Activated T-helper 17 cell treated with anti-CD3 and anti-CD28 coated beads, Interleukin-2, amount 50 U/mL, for 72 hours (primary cell): ENCODE results near the gene GTF3C5. TPM values are rescaled to one million over a fixed set of nuclear protein-coding genes. Genes with fewer than 3 reads are reported as not detected.
"Not testable (repeated sequence)": the region's sequence is repeated elsewhere in the genome, so short reads cannot be mapped to it uniquely, and the experiment has no call there.

Source experiments
- ATAC-seq: fragments of 150-1000 bp; cut with Tn5 transposase; replicated peaks from 2 replicates; pipeline ENCODE4 v1.10.0; 2021; ENCODE audit warnings: mild to moderate bottlenecking, moderate library complexity
- H3K27ac Mint-ChIP-seq: one replicate; pipeline ENCODE4 v1.8.0; 2022; ENCODE audit warnings: mixed read lengths
- H3K27me3 Mint-ChIP-seq: one replicate; pipeline ENCODE4 v1.8.0; 2022; ENCODE audit warnings: mixed read lengths
- H3K36me3 Mint-ChIP-seq: one replicate; pipeline ENCODE4 v1.8.0; 2022; ENCODE audit warnings: low read depth, mild to moderate bottlenecking, mixed read lengths
- H3K4me1 Mint-ChIP-seq: one replicate; pipeline ENCODE4 v1.8.0; 2022; ENCODE audit warnings: mixed read lengths
- H3K4me3 Mint-ChIP-seq: one replicate; pipeline ENCODE4 v1.8.0; 2022; ENCODE audit warnings: mild to moderate bottlenecking, mixed read lengths
- H3K9me3 Mint-ChIP-seq: one replicate; pipeline ENCODE4 v1.8.0; 2022; ENCODE audit warnings: mixed read lengths
- total RNA-seq, 2 donors: library from RNA; stranded (reverse); gene quantifications; one replicate each; pipeline ENCODE4 v1.2.3, GENCODE V29; 2022

GTF3C5 gene
- total RNA-seq, 2 donors from 2014 or later: 83.3 to 118 TPM

DNA sequence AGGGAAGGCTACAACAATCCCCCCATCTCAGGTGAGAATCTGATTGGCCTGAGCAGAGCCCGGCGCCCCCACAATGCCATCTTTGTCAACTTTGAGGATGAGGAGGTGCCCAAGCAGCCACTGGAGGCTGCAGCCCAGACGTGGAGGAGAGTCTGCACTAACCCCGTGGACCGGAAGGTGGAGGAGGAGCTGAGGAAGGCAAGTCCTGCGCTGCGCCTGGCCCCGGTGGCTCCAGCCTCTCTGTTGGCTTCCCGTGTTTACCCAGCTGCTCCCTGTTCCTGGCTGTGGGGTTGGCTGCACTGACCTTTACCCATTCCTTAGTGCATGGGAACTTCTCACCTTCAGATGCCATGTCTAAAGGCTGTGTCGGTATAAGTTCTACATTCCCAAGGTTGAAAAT, 20.0 kb downstream of the GTF3C5 start:
- no peak overlapping the region for H3K4me3 Mint-ChIP-seq
- H3K27me3 Mint-ChIP-seq: no peaks in the 10 kb centered on the region
- no peaks in the 10 kb centered on the region for H3K4me1 Mint-ChIP-seq
- H3K9me3 Mint-ChIP-seq: no peaks in the 10 kb centered on the region
- peaks cover 80% of the 10 kb centered on the region for H3K36me3 Mint-ChIP-seq
- no peak for ATAC-seq
- peak overlapping the region; percentile 54 for H3K27ac Mint-ChIP-seq

DNA sequence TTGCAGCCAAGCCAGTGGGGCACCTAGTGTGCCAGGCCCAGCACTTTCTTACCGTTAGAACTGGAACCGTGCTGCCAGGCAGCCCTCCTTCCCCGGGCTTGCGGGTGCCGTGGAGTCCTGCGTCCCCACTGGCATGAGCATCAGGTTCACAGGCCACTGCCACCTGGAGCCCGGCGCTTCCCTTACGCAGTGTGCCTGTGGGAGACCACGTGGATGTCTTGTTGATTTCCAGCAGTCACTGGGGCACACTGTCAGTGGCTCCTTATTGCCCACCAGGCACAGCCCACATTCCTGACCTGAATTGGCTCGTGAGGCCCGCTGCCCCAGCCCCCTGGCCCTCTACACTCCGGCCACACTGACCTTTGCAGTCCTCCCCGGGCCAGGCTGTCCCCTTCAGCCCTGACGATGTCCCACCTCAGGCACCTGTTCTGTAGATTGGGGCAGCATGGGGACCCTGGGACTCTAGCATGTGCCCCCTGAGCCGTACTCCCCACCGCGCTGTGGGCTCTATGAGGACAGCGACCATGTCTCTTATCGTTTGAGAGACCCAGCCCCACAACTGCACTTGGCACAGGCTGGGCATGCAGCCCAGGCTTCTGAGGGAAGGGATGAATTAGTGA, 20.6 kb downstream of the GTF3C5 start:
- ATAC-seq: no peak

DNA sequence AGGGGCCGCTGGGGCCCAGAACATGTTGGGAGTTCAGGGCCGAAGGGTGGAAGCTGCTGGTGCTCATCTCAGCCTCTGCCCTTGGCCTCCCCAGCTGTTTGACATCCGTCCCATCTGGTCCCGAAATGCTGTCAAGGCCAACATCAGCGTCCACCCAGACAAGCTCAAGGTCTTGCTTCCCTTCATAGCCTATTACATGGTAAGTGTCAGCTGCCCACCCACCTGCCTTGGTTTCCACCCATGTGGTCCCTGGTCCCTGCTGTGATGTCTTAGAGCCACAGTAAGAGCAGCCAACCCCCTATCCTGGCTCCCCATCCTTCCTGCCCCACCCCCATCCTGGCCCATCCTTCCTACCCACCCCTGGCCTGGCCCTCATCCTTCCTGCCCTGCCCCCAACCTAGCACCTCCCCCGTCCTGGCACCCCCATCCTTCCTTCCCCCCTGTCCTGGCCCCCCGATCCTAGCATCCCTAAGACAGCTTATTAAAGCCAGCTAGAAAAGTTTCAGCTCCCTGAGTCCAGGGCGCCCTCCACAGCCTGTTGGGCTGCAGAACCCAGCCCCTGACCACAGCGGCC, 21.3 kb downstream of the GTF3C5 start:
- Mint-ChIP-seq H3K27ac (no peak overlapping the region), H3K4me1 (no peaks in the 10 kb centered on the region), H3K27me3 (no peaks in the 10 kb centered on the region), H3K4me3 (no peak overlapping the region), H3K9me3 (no peaks in the 10 kb centered on the region), H3K36me3 (peaks cover 75% of the 10 kb centered on the region)
- no peak for ATAC-seq

More for the DNA sequence above, 20.6 kb downstream of the GTF3C5 start:
- H3K9me3 Mint-ChIP-seq: no peaks in the 10 kb centered on the region
- peaks cover 80% of the 10 kb centered on the region for H3K36me3 Mint-ChIP-seq
- no peaks in the 10 kb centered on the region for H3K4me1 Mint-ChIP-seq
- H3K4me3 Mint-ChIP-seq: no peak overlapping the region
- H3K27me3 Mint-ChIP-seq: no peaks in the 10 kb centered on the region
- H3K27ac Mint-ChIP-seq: no peak overlapping the region

DNA sequence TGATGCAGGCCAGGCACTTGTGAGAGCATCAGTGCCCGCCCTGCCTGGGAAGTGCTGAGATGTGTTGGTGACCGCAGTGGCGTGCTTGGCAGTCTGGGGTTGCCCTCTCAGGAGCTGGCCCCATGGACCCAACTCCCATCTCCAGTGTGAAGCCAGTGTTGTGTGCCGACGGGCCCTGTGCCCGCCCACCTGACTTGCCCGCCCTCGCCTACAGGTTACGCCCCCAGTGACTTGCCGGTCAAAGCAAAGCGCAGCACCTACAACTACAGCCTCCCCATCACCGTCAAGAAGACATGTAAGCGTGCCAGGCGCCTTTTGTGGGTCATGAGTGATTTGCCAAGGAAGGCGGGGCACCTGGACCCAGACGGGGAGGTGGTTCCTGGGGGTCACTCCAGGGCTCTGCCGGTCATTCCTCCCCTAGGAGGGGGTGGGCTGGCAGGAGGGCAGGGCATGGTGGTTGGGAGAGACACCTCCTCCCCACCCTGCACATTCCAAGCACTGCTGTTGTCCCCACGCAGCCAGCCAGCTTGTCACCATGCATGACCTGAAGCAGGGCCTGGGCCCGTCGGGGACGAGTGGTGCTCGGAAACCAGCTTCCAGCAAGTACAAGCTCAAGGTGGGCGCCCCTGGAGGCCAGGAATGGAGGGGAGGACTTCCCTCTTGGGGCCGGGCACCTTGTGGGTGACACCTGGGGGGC, 23.5 kb downstream of the GTF3C5 start:
- peaks cover 66% of the 10 kb centered on the region for H3K36me3 Mint-ChIP-seq

DNA sequence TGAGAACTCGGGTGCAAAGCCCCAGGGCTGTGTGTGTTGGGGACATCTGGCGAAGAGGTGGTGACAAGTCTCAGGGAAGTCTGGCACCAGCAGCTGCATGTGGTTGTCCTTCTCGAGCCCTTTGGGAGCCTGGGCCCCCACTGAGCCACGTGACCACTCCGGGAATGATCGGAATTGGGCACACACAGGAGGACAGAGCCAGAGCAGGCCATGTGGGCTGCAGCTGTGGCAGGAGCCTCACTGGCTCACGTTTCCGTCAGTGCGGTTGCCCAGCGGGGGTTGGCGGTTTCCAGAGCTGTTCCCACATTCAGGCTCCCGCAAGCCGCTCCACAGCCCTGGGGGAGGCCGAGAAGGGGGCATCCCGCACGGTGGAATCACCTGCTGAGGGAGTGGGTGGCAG, 24.2 kb downstream of the GTF3C5 start:
- Mint-ChIP-seq H3K4me1 (peaks cover 16% of the 10 kb centered on the region), H3K27ac (no peak overlapping the region), H3K9me3 (no peaks in the 10 kb centered on the region), H3K36me3 (peaks cover 60% of the 10 kb centered on the region), H3K27me3 (no peaks in the 10 kb centered on the region), H3K4me3 (no peak overlapping the region)
- no peak for ATAC-seq

More for the DNA sequence above, 23.5 kb downstream of the GTF3C5 start:
- Mint-ChIP-seq H3K27me3 (no peaks in the 10 kb centered on the region), H3K4me1 (peaks cover 13% of the 10 kb centered on the region), H3K27ac (no peak overlapping the region), H3K9me3 (no peaks in the 10 kb centered on the region), H3K4me3 (no peak overlapping the region)
- no peak for ATAC-seq

DNA sequence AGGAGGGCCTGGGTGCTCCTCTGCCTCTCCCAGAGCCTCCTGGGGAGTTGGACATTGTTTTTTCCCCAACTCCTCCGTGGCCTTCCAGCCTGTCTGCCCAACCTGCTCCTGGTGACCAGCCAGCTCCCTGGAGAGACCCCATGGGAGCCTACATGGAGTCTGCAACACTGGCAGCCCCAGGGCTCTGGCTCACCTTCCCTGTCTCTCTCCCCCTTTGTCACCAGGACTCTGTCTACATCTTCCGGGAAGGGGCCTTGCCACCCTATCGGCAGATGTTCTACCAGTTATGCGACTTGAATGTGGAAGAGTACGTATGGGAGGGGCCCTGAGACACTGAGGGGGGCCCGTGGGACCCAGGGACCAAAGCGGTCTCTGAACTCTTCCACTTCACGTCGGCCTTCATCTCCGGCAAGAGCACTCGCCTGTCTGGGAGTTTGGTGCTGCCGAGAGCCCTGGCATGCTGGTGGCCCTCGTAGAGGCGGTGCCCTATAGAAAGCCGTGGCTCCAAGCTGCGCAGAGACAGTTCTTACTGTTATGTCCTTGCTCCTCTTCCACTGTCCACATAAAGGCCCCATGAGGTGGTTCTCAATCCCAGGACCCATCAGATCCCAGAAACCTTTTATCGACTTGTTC, 25.1 kb downstream of the GTF3C5 start:
- Mint-ChIP-seq H3K27me3 (no peaks in the 10 kb centered on the region), H3K4me1 (peaks cover 16% of the 10 kb centered on the region), H3K4me3 (no peak overlapping the region), H3K9me3 (no peaks in the 10 kb centered on the region), H3K27ac (peak overlapping the region; percentile 62), H3K36me3 (peaks cover 50% of the 10 kb centered on the region)
- no peak for ATAC-seq

DNA sequence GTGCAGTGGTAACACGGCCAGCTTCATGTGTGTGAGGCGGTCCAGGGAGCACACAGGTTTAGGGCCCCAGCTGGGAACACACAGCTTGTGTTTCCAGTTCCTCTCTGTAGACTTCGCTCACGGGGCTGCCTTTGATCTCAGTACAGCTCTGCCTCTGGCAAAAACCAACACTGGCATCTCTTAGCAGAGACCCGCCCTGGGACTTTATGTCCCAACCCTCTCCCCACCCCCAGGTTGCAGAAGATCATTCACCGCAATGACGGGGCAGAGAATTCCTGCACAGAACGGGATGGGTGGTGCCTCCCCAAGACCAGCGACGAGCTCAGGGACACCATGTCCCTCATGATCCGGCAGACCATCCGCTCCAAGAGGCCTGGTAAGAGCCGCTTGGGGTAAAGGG, 25.7 kb downstream of the GTF3C5 start:
- Mint-ChIP-seq H3K27me3 (no peaks in the 10 kb centered on the region), H3K4me3 (no peak overlapping the region), H3K36me3 (peaks cover 44% of the 10 kb centered on the region), H3K4me1 (peaks cover 16% of the 10 kb centered on the region), H3K27ac (peak overlapping the region; percentile 62), H3K9me3 (no peaks in the 10 kb centered on the region)
- no peak for ATAC-seq

DNA sequence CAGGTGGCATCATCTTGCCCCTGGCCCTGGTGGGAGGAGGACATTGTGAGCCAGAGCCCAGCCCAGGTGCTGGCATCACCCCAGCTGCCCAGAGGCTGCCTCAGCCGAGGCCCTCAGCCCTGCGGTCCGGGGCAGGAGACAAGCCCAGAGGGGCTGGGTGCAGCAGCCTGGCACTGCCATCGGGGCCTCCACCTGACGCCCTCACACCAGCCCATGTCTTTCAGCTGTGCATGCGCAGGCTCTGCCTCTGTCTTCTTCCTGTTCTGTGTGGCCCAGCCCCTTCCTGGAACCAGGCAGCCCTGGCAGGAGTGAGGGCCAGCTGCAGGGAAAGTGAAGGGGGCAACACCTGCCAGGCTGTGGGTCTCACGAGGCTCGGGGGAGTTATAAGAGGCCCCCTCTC, 26.2 kb downstream of the GTF3C5 start:
- Mint-ChIP-seq H3K4me3 (no peak overlapping the region), H3K36me3 (peaks cover 39% of the 10 kb centered on the region), H3K9me3 (no peaks in the 10 kb centered on the region), H3K27me3 (no peaks in the 10 kb centered on the region), H3K4me1 (peaks cover 16% of the 10 kb centered on the region), H3K27ac (no peak overlapping the region)
- no peak for ATAC-seq

DNA sequence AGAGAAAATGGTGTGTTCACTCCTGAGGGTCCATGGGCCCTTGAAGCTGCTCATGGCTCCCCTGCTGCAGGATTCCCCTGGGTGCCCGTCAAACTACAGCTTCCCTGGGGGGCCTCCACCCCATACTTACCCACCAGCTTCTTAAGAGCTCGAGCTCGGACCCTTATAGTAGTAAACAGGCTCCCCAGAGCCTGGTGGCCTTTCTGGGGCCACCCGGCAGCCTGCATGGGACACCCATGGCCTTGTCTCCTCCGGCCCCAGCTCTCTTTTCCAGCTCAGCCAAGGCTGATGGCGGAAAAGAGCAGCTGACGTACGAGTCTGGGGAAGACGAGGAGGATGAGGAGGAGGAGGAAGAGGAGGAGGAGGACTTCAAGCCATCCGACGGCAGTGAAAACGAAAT, 26.8 kb downstream of the GTF3C5 start:
- H3K9me3 Mint-ChIP-seq: no peaks in the 10 kb centered on the region
- ATAC-seq: no peak
- H3K36me3 Mint-ChIP-seq: peaks cover 34% of the 10 kb centered on the region
- H3K27me3 Mint-ChIP-seq: no peaks in the 10 kb centered on the region
- peaks cover 16% of the 10 kb centered on the region for H3K4me1 Mint-ChIP-seq
- H3K4me3 Mint-ChIP-seq: no peak overlapping the region
- H3K27ac Mint-ChIP-seq: no peak overlapping the region

DNA sequence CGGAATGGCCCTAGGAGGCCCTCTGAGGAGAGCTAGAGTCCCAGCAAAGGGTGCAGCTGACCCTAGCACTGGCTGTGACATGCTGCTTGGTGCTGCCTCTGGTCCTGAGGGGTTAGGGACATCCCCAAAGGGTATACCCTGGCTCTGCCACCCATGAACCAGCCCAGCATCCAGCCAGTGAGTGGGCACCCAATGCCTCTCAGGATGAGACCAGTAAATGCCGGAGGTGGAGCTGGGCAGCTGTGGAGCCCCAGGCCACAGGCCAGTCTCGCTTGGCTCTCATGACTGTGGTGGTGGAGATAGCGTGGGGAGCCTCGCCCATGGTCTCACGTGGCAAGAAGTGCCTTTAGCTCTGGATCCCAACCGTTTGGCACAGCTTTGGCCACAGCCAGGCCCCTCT, 27.3 kb downstream of the GTF3C5 start:
- no peaks in the 10 kb centered on the region for H3K9me3 Mint-ChIP-seq
- peak overlapping the region; percentile 59 for H3K27ac Mint-ChIP-seq
- peaks cover 16% of the 10 kb centered on the region for H3K4me1 Mint-ChIP-seq
- H3K4me3 Mint-ChIP-seq: no peak overlapping the region
- H3K36me3 Mint-ChIP-seq: peaks cover 29% of the 10 kb centered on the region
- no peaks in the 10 kb centered on the region for H3K27me3 Mint-ChIP-seq
- ATAC-seq: no peak

DNA sequence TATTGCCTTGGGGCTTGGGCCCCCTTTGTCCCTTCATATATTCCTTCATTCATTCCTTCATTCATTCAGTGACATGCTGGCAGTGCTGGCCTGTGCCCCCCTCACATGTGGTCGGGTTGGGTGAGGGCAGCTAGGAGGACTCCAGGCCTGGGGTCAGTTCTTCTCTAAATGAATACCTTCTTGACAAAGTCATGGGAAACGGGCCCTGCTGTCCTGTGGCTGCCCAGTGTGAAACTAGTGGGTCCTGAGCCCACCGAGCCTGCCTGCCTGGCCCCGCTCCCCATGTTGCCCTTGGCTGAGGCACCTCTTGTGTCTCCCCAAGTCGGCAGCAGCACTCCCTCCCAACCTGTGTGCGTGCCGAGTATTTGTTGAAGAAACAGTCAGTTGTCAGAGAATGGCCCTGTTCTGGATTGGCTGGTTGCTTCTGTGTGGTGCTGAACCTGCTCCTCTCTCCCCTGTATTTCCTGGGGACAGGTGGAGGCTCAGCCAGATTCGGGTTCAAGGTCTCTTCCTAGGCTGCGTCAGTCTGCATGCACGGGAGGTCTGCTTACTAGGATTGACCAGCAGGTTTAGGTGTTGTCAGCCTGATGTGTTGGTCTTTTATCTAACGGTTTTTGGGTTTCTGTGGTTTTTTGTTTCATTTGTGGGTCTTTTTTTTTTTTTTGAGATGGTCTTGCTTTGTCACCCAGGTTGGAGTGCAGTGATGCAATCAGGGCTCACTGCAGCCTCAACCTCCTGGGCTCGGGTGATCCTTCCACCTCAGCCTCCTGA, 27.9 kb downstream of the GTF3C5 start:
- peaks cover 16% of the 10 kb centered on the region for H3K4me1 Mint-ChIP-seq
- no peaks in the 10 kb centered on the region for H3K27me3 Mint-ChIP-seq
- no peak overlapping the region for H3K4me3 Mint-ChIP-seq
- no peaks in the 10 kb centered on the region for H3K9me3 Mint-ChIP-seq
- peak; percentile 38 for ATAC-seq
- peaks cover 22% of the 10 kb centered on the region for H3K36me3 Mint-ChIP-seq
- H3K27ac Mint-ChIP-seq: peak overlapping the region; percentile 59

DNA sequence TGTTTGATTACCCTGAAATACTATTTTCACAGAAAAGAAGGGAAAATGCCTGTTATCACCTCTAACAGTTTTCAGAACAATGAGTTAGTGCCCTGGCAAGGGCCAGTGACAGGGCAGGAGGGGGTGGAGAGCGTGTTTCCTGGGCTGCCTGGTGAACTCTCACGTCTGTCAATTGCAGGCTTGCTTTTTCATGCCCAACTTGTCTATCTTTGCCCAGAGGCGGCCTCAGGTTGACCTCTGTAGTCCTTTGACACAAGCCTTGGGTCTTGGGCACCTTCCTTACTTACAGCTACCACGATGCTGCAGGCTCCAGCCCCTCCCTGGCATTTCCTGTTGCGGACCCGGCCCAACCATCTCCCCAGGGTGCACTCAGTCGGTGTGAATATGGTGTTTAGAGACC, 28.8 kb downstream of the GTF3C5 start:
- H3K4me1 Mint-ChIP-seq: peaks cover 16% of the 10 kb centered on the region
- ATAC-seq: no peak
- H3K27me3 Mint-ChIP-seq: no peaks in the 10 kb centered on the region
- peaks cover 14% of the 10 kb centered on the region for H3K36me3 Mint-ChIP-seq
- H3K9me3 Mint-ChIP-seq: no peaks in the 10 kb centered on the region
- H3K4me3 Mint-ChIP-seq: no peak overlapping the region
- peak overlapping the region; percentile 59 for H3K27ac Mint-ChIP-seq

DNA sequence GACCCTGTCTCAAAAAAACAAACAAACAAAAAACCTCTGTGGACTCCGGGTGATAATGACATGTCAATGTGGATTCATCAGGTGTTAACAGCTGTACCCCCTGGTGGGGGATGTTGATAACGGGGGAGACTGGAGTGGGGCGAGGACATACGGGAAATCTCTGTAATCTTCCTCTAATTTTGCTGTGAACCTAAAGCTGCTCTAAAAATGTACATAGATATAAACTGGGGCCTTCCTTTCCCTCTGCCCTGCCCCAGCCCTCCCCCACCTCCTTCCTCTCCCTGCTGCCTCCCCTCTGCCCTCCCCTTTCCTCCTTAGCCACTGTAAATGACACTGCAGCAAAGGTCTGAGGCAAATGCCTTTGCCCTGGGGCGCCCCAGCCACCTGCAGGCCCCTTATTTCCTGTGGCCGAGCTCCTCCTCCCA, 29.6 kb downstream of the GTF3C5 start:
- H3K27me3 Mint-ChIP-seq: no peaks in the 10 kb centered on the region
- H3K27ac Mint-ChIP-seq: no peak overlapping the region
- H3K4me3 Mint-ChIP-seq: no peak overlapping the region
- H3K4me1 Mint-ChIP-seq: peaks cover 16% of the 10 kb centered on the region
- ATAC-seq: no peak
- peaks cover 9% of the 10 kb centered on the region for H3K36me3 Mint-ChIP-seq
- H3K9me3 Mint-ChIP-seq: no peaks in the 10 kb centered on the region

DNA sequence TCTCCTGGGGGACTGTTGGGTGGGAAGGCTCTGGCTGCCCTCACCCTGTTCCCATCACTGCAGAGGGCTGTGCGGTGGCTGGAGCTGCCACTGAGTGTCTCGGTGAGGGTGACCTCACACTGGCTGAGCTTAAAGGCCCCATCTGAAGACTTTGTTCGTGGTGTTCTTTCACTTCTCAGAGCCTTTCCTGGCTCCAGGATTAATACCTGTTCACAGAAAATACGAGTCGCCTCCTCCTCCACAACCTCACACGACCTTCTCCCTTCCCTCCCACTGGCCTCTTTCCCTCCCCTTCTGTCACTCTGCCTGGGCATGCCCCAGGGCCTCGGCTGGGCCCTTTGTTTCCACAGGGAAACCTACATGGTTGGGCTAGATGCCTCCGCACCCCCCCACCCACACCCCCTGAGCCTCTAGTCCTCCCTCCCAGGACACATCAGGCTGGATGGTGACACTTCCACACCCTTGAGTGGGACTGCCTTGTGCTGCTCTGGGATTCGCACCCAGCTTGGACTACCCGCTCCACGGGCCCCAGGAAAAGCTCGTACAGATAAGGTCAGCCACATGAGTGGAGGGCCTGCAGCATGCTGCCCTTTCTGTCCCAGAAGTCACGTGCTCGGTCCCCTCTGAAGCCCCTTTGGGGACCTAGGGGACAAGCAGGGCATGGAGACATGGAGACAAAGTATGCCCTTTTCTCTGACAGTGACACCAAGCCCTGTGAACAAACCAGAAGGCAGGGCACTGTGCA, 30.4 kb downstream of the GTF3C5 start:
- H3K9me3 Mint-ChIP-seq: not testable (repeated sequence)

More for the DNA sequence above, 30.4 kb downstream of the GTF3C5 start:
- ATAC-seq: peak; percentile 42
- H3K27me3 Mint-ChIP-seq, H3K4me3 Mint-ChIP-seq, H3K27ac Mint-ChIP-seq, H3K36me3 Mint-ChIP-seq: not testable (repeated sequence)
- peaks cover 16% of the 10 kb centered on the region for H3K4me1 Mint-ChIP-seq
